Measurements from ENCODE around the gene AKNA.

GRCh38 chr9:114384341-114384740, 3.4 kb downstream of the AKNA start:
- 0 out of 2 replicates have a peak, but pooled peaks have one; percentile 3 for TF ChIP-seq POLR2AphosphoS5 (IDR thresholded peaks at IDR 0.05; ENCODE audit: low read depth, low read length)
- no peak for TF ChIP-seq POLR2A (IDR thresholded peaks at IDR 0.05; ENCODE audit: low read depth, low read length)
